Measurements from ENCODE around the gene ITGA3.

- TF ChIP-seq ZNF430 (CRISPR knock-in tag; IDR thresholded peaks at IDR 0.05) (no peak), HIVEP1 (CRISPR knock-in tag; IDR thresholded peaks at IDR 0.05) (no peak), HDAC2 (CRISPR knock-in tag; IDR thresholded peaks at IDR 0.05) (no peak), ZNF800 (CRISPR knock-in tag; IDR thresholded peaks at IDR 0.05) (no peak)
Measured at GRCh38 chr17:50051082-50051576, 4.8 kb upstream of the ITGA3 start.
